NCI-H128 (cell line): ENCODE data around the gene TMEM45B.
"Not testable (repeated sequence)": the region's sequence is repeated elsewhere in the genome, so short reads cannot be mapped to it uniquely, and the experiment has no call there.

Experiments
- DNase-seq: peaks from one replicate; lab custom pipeline; 2025; ENCODE audit not compliant: unreplicated experiment; lab: John Stamatoyannopoulos, UW

The TMEM45B gene

DNA sequence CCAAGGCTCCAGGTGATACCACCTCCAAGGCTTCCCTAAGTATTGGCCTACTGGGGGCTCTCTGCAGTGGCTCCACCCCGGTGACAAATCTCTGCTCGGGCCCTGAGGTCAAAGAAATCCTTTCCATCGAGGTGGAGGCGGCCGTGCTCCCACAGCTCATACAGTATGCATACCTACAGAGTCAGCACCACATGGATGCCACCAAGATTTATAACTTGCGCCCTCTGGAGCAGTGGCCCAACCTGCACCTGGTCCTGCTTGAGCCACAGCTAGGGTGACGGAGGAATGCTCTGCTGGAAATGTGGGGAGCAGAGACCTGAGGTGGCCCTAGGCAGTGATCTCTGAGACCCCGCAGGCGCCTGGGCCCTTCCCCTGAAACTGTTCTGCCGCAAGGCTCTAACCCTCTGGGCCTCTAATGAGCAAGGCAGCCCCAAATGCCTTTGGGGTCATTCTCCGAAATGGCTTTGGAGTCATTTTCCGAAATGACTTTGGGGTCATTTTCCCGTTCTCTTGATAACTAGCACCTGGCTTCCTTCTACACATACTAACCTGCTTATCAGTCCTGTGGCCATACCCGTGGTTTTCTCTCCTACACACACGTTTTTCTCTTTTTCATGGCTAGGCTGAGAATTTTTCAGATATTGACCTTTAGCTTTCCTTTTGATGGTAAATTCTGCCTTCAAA, 33.9 kb downstream of the TMEM45B start:
- no peak for DNase-seq

DNA sequence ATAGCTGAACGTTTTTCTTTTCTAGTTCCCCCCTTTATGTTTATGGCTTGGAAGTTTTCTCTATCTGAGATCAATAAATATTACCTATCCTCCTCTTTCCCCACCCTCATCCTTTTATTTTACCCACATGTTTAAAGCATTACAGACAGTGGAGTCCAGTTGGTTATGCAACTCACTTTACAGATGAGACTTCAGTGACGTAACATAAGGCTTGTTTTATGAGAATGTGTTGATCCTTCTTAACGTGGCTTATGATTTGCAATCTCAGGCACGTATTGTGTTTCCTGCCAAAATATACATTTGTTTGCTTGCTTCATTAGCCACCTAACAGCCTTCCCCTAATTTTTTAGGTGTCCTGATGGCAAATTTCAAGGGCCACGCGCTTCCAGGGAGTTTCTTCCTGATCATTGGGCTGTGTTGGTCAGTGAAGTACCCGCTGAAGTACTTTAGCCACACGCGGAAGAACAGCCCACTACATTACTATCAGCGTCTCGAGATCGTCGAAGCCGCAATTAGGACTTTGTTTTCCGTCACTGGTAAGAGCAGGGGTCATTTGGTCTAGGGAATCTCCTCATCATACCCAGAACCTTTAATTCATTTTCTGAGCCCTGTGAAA, 36.6 kb downstream of the TMEM45B start:
- no peak for DNase-seq

- DNase-seq: peak; percentile 81
These were observed 38.0 kb downstream of the TMEM45B start for GRCh38 chr11:129853518-129854231.

DNA sequence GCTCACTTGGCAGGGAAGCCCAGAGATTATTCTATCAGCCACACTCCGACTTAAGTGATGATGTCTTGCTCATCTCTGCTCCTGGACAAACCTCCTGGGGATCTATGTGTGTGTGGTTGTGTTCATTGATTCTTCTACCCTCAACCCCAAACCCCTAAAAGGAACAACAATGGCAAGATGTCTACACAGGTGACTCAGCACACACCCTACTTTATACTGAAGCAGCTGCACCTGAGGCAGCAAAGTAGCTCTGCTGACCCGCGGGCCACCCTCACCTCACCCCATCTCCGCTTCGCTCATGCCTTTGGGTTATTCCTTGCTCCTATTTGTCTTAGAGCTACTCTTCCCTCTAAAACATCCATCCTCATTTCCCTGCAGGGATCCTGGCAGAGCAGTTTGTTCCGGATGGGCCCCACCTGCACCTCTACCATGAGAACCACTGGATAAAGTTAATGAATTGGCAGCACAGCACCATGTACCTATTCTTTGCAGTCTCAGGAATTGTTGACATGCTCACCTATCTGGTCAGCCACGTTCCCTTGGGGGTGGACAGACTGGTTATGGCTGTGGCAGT, 38.7 kb downstream of the TMEM45B start:
- no peak for DNase-seq

- DNase-seq: no peak
These were observed 39.4 kb downstream of the TMEM45B start for GRCh38 chr11:129855086-129855485.

- DNase-seq: no peak
These were observed 40.4 kb downstream of the TMEM45B start for GRCh38 chr11:129856036-129856435.

DNA sequence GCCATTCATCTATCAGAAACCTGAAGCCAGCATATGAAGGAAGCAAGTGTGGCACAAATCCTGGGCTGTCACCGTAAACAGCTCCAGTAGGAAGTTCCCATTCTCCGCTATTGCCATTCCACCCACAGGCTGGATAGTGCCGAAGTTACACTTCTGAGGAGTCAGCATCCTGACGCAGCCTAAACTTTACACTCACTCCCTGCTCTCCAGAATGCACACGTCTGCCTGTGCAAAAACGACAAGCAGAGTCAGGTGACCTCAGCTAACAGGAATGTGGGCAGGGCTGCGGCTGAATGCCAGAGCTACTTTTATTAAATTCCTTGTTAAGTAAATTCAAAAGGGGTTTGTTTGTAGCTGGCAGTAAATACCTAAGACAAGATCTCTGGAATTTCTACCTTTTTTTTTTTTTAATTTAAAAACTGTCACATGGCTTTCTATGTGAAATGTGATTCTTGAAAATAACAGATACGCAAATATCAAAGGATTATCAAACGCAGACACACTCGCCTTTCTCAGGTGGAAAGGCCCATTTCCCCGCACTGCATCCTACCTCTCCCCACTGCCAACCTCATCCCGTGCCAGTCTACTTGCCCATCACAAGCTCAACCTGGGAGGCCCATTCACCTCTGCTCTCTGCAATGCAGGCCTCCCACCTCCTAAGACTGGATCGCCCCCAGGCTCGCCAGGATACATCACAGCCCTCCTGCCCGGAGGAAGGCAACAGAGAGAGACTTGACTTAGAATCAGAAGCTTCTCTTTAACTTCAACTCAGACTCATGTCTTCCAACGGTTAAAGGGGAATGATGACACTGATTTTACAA, 46.3 kb downstream of the TMEM45B start:
- DNase-seq: no peak

DNA sequence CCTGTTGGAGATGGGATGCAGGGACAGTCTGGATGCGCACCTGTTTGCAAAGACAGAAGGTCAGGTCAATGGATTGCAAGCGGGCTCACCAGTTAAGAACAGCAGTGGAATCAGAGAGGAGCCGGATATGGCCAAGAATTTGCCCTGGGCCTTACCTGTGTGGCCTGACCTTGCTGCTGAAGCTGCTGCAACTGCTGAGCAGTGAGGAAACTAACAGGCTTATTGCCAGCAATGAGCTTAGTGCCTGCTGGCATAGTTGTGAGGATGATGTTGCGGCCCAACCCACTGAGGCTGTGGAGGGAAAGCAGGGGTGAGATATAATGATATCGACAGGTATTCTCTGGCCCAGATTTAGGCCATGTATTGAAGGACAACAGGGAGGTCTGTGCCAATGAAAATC, 49.2 kb downstream of the TMEM45B start:
- no peak for DNase-seq

GRCh38 chr11:129865701-129866100, 50.1 kb downstream of the TMEM45B start:
- no peak for DNase-seq

GRCh38 chr11:129866311-129866710, 50.7 kb downstream of the TMEM45B start:
- DNase-seq: no peak

DNA sequence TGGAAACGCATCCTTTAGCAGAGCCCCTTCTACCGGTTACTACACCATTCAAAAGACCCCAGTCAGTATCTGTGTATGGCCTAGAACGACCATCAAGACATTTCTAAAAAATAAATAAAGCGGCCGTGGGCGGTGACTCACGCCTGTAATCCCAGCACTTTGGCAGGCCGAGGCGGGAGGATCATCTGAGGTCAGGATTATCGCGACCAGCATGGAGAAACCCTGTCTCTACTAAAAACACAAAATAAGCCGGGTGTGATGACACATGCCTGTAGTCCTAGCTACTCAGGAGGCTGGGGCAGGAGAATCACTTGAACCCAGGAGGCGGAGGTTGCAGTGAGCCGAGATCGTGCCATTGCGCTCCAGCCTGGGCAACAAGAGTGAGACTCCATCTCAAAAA, 53.0 kb downstream of the TMEM45B start:
- not testable (repeated sequence) for DNase-seq

DNA sequence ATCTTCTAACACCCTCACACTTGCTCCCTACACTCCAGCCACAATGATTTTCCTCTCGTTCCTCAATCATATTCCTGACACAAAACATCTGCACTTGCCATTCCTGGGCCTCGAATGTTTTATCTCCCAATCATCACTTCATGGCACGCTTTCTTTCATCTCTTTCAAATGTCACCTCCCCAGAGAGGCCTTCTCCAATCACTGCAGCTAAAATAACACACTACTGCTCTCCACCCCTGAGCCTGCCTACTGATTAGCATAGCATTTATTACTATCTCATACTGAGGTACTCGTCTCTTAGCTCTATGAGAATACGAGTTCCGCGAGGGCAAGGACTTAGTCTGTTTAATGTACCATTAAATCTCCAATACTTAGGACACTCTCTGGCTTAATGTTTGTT, 56.3 kb downstream of the TMEM45B start:
- DNase-seq: no peak

GRCh38 chr11:129880311-129880710, 64.7 kb downstream of the TMEM45B start:
- no peak for DNase-seq

DNA sequence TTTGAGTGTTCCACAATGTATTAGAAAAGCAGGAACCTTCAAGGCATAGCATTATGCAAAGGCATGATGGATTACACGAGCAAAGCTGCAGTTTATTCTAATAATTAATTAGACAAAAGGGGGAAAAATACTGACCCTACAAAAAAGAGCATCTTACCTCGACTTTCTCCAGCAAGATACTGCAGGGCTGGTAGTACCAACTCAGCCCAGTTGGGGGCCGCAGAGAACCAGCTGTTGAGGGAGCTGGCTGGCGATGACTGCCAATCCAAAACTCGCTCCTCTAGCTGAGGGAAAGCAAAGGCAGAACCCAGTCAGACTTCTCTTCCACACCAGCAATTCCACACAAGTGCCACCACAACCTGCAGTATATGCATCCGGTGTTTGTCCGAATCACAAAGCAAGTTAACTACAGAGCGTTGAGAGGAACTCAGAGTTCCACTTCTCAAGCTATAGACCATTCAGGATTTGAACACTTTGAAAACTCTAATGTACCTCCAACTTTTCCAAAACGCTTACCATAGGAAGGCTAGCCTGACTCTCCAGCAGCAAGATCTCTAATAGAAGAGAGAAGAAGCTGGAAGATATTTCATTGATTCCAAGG, 66.0 kb downstream of the TMEM45B start:
- no peak for DNase-seq

- no peak for DNase-seq
These were observed 68.9 kb downstream of the TMEM45B start for GRCh38 chr11:129884581-129884980.

DNA sequence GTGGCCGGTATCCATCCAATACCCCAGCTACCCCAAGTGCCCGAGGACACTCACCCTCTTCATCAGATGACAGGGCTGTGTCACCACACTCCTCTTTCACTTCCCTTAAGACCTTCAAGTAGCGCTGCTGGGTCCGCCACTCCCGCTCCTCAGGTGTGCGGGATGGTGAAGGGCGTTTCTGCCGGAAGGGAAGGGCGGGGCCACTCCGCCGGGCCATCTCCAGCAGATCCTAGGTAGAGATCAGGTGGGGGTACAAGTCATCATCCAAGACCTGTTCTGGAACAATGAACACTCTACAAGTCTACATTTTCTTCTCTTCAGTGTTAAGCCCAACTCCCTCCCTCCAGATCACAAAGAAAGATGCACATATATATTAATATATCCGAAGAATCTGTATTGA, 69.7 kb downstream of the TMEM45B start:
- DNase-seq: no peak

GRCh38 chr11:129888451-129888850, 72.8 kb downstream of the TMEM45B start:
- no peak for DNase-seq

- DNase-seq: no peak
These were observed 78.9 kb downstream of the TMEM45B start for GRCh38 chr11:129894278-129895125.

- DNase-seq: peak; percentile 59
These were observed 79.7 kb downstream of the TMEM45B start, which contains the start of gene NFRKB for GRCh38 chr11:129895126-129896041. NFRKB (minus strand) TSS chr11:129895578; CDS start chr11:129892849, 2,729 bp downstream.
